Mucosa of gallbladder (tissue), 1 donor: Measurements from ENCODE around the gene THAP4. TPM values are rescaled to one million over a fixed set of nuclear protein-coding genes. Genes with fewer than 3 reads are reported as not detected.

ENCODE experiments used
- total RNA-seq: library from RNA; stranded (reverse); gene quantifications from one replicate; pipeline ENCODE4 v1.2.1, GENCODE V29; 2021
- donor health status: DM: no; HTN: no; CAD: no.

Gene THAP4
- total RNA-seq, 1 donor from 2014 or later: 53.8 TPM

Other genes with a start within 250 kb of the THAP4 start
- gene STK25, start 128.6 kb downstream of the THAP4 start, total RNA-seq: 158 TPM
- gene BOK, start 78.4 kb downstream of the THAP4 start, total RNA-seq: 76.8 TPM
- 130 TPM for gene ATG4B, start 535 bp upstream of the THAP4 start, total RNA-seq
- gene DTYMK, start 49.7 kb upstream of the THAP4 start, total RNA-seq: 26.2 TPM
- 47.4 TPM for gene ING5, start 64.9 kb upstream of the THAP4 start, total RNA-seq
- gene D2HGDH, start 97.5 kb upstream of the THAP4 start, total RNA-seq: 71.5 TPM
- gene GAL3ST2, start 139.7 kb upstream of the THAP4 start, total RNA-seq: 26.4 TPM
- 34.8 TPM for gene NEU4, start 172.0 kb upstream of the THAP4 start, total RNA-seq
- gene PDCD1, start 221.7 kb upstream of the THAP4 start, total RNA-seq: 1.5 TPM
- not detected for gene RTP5, start 232.6 kb upstream of the THAP4 start, total RNA-seq